ENCODE measurements around the gene WFDC12. TPM values are rescaled to one million over a fixed set of nuclear protein-coding genes. Genes with fewer than 3 reads are reported as not detected.
"Not testable (repeated sequence)": the region's sequence is repeated elsewhere in the genome, so short reads cannot be mapped to it uniquely, and the experiment has no call there.

WFDC12 gene
- not detected in 2 replicates for total RNA-seq

DNA sequence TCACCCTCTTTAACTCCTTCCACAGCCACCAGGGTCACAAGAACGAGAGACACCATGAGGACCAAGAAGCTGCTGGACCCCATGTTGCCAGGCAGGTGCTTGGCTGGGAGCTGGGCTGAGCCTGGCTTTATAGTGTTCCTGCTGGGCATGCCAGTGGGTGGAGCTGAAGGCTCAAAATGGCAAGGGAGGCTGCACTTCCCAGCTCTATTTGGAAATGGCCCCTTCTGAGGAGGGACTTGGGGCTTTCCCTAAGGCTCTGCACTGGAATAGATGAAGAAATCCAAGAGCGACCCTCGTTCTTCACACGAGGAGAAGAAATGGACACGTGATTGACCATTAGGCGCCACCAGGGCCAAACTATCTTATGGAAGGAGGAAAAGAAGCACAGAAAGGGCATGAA, at the start of gene WFDC12:
TSS of gene WFDC12 (minus strand) at position 101 of the 400 bp plus-strand sequence. CDS start at position 83, 18 bp downstream.
- DNase-seq (ENCODE audit: low read depth in 2 of 2) = no peak

- DNase-seq (ENCODE audit: low read depth in 2 of 2) = no peak
Measured at GRCh38 chr20:45173522-45173921, 49.3 kb upstream of the WFDC12 start.

DNA sequence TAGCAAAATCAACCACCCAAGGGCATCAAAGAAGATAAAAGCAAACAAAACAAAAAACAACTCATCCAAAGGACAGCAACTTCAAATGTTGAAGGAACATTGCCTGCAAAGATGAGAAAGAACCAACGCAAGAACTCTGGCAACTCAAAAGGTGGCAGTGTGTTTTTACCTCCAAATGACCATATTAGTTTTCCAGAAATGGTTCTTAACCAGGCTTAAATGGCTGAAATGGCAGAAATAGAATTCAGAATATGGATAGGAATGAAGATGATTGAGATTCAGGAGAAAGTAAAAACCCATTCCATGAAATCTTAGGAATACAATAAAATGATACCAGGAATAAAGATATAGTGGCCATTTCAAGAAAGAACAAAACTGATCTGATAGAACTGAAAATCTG, 40.6 kb upstream of the WFDC12 start:
- DNase-seq (ENCODE audit: low read depth in 2 of 2) = no peak

GRCh38 chr20:45163083-45163803, 39.0 kb upstream of the WFDC12 start:
- no peak for DNase-seq (ENCODE audit: low read depth in 2 of 2)

GRCh38 chr20:45157962-45158361, 33.7 kb upstream of the WFDC12 start:
- DNase-seq (ENCODE audit: low read depth in 2 of 2) = peak in 1 of 2 donors; percentile 17

DNA sequence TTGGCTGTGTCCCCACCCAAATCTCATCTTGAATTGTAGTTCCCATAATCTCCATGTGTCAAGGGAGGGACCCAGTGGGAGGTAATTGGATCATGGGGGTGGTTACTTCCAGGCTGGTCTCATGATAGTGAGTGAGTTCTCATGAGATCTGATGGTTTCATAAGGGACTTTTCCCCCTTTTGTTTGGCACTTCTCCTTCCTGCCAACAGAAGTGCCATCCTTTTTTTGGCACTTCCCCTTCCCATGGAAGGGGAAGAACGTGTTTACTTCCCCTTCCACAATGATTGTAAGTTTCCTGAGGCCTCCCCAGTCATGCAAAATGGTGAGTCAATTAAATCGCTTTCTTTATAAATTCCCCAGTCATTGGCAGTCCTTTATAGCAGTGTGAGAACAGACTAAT, 32.4 kb upstream of the WFDC12 start:
- no peak for DNase-seq (ENCODE audit: low read depth in 2 of 2)

DNA sequence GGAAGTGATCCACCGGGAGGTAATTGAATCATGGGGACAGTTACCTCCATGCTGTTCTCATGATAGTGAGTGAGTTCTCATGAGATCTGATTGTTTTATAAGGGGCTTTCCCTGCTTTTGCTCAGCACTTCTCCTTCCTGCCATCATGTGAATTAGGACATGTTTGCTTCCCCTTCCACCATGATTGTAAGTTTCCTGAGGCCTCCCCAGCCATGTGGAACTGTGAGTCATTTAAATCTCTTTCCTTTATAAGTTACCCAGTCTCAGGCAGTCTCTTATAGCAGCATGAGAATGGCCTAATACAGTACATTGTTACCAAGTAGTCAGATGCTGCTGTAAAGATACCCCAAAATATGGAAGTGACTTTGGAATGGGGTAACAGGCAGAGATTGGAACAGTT, 30.5 kb upstream of the WFDC12 start:
- not testable (repeated sequence) for DNase-seq (ENCODE audit: low read depth in 2 of 2)

DNA sequence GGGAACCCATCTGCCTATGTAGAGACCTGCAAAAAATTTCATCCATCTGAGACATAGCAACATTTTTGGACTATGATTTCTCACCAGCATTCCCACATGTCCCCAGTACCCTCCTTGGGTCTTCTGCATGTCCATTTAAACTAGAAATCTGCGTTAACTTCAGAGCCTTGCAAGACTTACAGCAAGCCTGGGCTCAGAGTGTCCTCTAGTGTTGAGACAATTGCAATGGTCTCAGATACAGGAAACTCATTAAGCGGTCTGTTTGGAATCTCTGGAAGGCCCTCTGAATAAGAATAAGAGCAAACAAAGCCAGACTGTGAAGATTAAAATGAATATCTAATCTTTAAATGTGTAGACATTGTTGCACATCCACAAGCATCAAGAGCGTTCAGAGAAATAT, 29.9 kb upstream of the WFDC12 start:
- DNase-seq (ENCODE audit: low read depth in 2 of 2) = no peak

DNA sequence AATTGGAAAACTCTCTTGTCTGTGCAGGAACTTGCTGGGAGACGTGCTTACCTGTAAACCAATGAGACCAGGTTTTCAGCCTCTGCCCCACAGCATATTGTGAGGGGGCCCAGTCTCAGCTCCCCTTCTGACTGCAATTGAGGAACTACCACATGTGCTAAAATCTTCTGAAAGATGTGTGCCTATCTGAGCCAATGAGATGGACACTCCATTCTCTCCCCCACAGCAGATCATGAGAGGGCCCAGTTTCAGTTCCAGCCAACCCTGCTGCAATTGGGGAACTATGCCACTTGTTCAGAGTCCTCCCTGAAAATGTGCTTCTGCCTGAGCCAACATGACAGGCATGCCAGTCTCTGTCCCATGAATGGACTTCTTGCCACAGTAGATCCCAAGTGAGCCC, 29.5 kb upstream of the WFDC12 start:
- no peak for DNase-seq (ENCODE audit: low read depth in 2 of 2)

- DNase-seq (ENCODE audit: low read depth in 2 of 2) = no peak
Measured at GRCh38 chr20:45153147-45153546, 28.9 kb upstream of the WFDC12 start.

- DNase-seq (ENCODE audit: low read depth in 2 of 2) = no peak
Measured at GRCh38 chr20:45152405-45152804, 28.1 kb upstream of the WFDC12 start.

- DNase-seq (ENCODE audit: low read depth in 2 of 2) = no peak
Measured at GRCh38 chr20:45149062-45149461, 24.8 kb upstream of the WFDC12 start.

GRCh38 chr20:45140836-45141235, 16.6 kb upstream of the WFDC12 start:
- DNase-seq (ENCODE audit: low read depth in 2 of 2) = no peak

DNA sequence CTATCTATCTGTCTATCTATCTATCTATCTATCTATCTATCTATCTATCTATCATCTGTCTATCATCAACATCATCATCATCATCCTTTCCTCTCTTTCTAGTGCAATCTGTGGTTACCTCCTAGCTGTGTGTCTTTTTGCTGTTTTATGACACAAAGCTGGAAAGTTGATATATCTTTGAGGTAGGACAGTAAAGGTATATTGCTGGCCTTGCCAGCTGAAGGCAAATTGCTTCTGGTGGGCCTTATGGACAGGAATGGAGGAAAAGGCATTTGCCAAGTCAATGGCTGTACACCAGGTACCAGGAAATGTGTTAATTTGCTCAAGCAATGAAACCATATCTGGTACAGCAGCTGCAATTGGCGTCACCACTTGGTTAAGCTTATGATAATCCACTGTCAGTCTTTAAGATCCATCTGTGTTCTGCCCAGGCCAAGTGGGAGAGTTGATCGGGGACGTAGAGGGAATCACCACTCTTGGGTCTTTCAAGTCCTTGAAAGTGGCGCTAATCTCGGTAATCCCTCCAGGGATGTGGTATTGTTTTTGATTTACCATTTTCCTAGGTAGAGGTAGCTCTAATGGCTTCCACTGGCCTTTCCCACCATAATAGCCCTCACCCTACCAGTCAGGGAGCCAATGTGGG, 15.6 kb upstream of the WFDC12 start:
- not testable (repeated sequence) for DNase-seq (ENCODE audit: low read depth in 2 of 2)

DNA sequence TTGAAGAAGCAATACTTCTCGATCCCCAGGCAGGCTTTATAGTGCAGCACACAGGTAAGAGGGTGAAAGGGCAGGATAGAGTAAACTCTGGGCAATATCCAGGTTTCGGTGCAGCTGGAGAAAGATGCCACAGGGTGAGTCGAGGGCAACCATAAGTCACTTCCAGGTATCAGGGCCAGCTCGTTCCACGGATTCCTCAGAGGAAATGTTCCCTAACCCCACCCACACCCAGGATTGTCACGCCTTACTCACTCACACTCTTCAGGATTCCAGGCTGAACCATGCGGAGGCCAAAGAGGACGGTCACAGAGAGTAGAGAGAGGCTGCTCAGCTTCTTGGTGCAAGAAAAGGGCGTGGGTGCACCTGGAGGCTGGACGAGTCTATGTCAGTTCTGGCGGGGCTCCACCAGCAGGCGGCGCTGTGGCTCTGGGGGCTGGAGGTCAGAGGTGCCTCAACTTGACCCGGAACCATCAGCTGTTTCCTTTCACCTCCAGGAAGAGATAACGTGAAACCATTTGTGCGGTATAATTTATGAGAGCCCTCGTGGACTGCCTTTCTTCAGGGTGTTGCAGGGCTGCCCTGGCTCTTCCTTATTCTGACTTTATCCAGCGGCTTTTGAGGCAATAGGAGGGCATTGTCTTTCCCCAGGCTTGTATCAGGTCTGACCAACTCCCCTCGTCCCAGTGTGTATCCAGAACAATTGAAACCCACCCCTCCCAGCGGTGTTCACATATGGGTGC, 14.5 kb upstream of the WFDC12 start:
- peak in 1 of 2 donors; percentile 12 for DNase-seq (ENCODE audit: low read depth in 2 of 2)

DNA sequence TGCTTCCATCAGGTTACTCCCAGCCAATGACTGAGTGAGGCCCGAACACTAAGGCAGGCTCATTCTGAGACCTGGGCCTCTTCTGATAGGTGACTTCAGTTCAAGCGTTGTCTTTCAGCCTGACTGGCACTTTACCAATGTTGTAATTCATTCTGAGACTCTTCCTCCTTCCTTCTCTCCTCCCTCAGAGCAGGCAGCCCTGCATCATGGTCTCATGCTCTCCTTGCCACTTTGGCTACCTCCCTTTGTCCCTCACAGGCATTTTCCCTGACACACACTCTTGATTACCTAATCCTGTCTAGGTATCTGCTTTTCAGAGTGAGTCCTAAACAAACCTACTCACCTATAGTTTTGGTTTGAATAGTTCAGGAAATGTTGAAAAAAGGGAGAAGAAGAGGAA, 12.6 kb upstream of the WFDC12 start:
- DNase-seq (ENCODE audit: low read depth in 2 of 2) = no peak

DNA sequence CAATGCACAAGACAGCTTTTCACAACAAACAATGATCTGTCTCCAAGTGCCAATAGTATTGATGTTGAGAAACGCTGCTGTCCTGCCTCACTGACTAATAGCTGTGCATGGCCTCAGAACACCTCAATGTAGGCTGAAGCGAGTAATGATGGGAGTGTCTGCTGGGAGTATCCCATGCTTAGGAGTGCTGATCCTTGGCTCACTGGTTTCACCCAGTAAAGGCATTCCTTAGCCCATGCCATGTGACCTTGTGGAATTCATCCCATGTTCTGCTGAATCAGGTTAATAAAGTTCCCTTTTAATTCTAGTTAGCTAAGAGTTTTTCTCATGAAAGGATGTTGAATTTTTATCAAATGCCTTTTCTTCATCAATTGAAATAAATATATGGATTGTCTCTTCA, 3.8 kb upstream of the WFDC12 start:
- DNase-seq (ENCODE audit: low read depth in 2 of 2) = no peak

GRCh38 chr20:45121388-45121787, 2.9 kb downstream of the WFDC12 start:
- no peak for DNase-seq (ENCODE audit: low read depth in 2 of 2)

- DNase-seq (ENCODE audit: low read depth in 2 of 2) = no peak
Measured at GRCh38 chr20:45119556-45120266, 4.6 kb downstream of the WFDC12 start.

- no peak for DNase-seq (ENCODE audit: low read depth in 2 of 2)
Measured at GRCh38 chr20:45118028-45118427, 6.2 kb downstream of the WFDC12 start.

- no peak for DNase-seq (ENCODE audit: low read depth in 2 of 2)
Measured at GRCh38 chr20:45117581-45117980, 6.7 kb downstream of the WFDC12 start.

GRCh38 chr20:45115829-45116228, 8.4 kb downstream of the WFDC12 start:
- DNase-seq (ENCODE audit: low read depth in 2 of 2) = no peak
